SK-N-SH treated with all-trans-retinoic acid at 6 μM for 48 hours (cell line): ENCODE results near the gene SVOP.

ENCODE experiments used
- SNAI2 ChIP-seq: fragments of 250-450 bp; sonication (Bioruptor Pico); IDR thresholded peaks from 2 replicates; pipeline ENCODE4 v1.5.0; 2020; ENCODE audit warnings: mild to moderate bottlenecking, moderate library complexity
- TF ChIP-seq, protein P1 (sequence below): fragments of 250-450 bp; sonication (Bioruptor Pico); IDR thresholded peaks from 2 replicates; pipeline ENCODE4 v1.8.0; 2021; ENCODE audit warnings: low read depth, mild to moderate bottlenecking, moderate library complexity, borderline replicate concordance

GRCh38 chr12:109016016-109016415 lies 4.9 kb downstream of the SVOP start:
- TF ChIP-seq, protein P1, sequence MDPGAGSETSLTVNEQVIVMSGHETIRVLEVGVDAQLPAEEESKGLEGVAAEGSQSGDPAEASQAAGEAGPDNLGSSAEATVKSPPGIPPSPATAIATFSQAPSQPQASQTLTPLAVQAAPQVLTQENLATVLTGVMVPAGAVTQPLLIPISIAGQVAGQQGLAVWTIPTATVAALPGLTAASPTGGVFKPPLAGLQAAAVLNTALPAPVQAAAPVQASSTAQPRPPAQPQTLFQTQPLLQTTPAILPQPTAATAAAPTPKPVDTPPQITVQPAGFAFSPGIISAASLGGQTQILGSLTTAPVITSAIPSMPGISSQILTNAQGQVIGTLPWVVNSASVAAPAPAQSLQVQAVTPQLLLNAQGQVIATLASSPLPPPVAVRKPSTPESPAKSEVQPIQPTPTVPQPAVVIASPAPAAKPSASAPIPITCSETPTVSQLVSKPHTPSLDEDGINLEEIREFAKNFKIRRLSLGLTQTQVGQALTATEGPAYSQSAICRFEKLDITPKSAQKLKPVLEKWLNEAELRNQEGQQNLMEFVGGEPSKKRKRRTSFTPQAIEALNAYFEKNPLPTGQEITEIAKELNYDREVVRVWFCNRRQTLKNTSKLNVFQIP (CRISPR knock-in tag) = no peak
- no peak for TF ChIP-seq SNAI2
